ENCODE data around the gene THPO. TPM values are rescaled to one million over a fixed set of nuclear protein-coding genes. Genes with fewer than 3 reads are reported as not detected.

THPO gene
- total and polyA plus RNA-seq, 9 of the 15 experiments (the other 6 are each of a cell fraction or from before 2014, with no cell fraction given), result 0.11 to 1.1 (median 0.35) TPM; not detected in 1

- peak in 1 of 2 experiments; percentile 22; a peak in 1 of 4 replicates for TF ChIP-seq FOXA3 (CRISPR knock-in tag; conservative IDR thresholded peaks at IDR 0.05 in 1 of 2, IDR thresholded peaks at IDR 0.05 in 1 of 2)
- no peak for TF ChIP-seq TCFL5 (CRISPR knock-in tag; conservative IDR thresholded peaks at IDR 0.05)
Measured at GRCh38 chr3:184366619-184367289, 11.3 kb downstream of the THPO start (continued).

GRCh38 chr3:184362668-184363546, 15.1 kb downstream of the THPO start:
- Histone ChIP-seq H3K9me3 (replicated peaks; ENCODE audit: control insufficient read depth, insufficient read depth, low read depth, low read length) (no peaks in the 10 kb centered on the region), H3K9ac (ENCODE audit: insufficient read depth in 1 of 2, low read depth in 2 of 2, low read length in 2 of 2) (peak overlapping the region; percentile 88 to 95), H2AFZ (ENCODE audit: low read depth, low read length) (peak overlapping the region; percentile 91), H3K27ac (ENCODE audit: extremely low read depth, low read depth, low read length) (peak overlapping the region; percentile 98), H3K79me2 (ENCODE audit: control insufficient read depth, insufficient read depth, low read length) (peaks cover 56% of the 10 kb centered on the region), H3K9me1 (ENCODE audit: control insufficient read depth, insufficient read depth, low read length) (peaks cover 8% of the 10 kb centered on the region), H3K4me1 (replicated peaks in 1 of 2; ENCODE audit: control insufficient read depth in 2 of 2, insufficient read depth in 2 of 2, low read length in 2 of 2) (peaks cover 26 to 53% of the 10 kb centered on the region in 2 experiments), H3K36me3 (ENCODE audit: control insufficient read depth, insufficient read depth, low read length) (peaks cover 45% of the 10 kb centered on the region), H3K27me3 (ENCODE audit: control insufficient read depth in 2 of 2, insufficient read depth in 2 of 2, low read length in 2 of 2) (no peaks in the 10 kb centered on the region), H3K4me2 (ENCODE audit: insufficient read depth, low read length) (peak overlapping the region; percentile 97), H3K4me3 (peak overlapping the region; percentile 71), H4K20me1 (replicated peaks; ENCODE audit: control insufficient read depth, insufficient read depth, low read length) (no peaks in the 10 kb centered on the region)
- BruUV-seq (replicated peaks), result no TSS peak
- in situ Hi-C loops (cut with MboI), result no loop called here
- FAIRE-seq (peak; percentile 100), DNase-seq (ENCODE audit: extremely low read depth in 1 of 4, low spot score in 3 of 4) (peak; percentile 87 to 99 (median 92)), ATAC-seq (peak; percentile 90)
- intact Hi-C loops (cut with micrococcal nuclease), result loop anchor here (1.0 kb wide), 1 partner anchor 18 kb away; no protein-coding TSS in a partner anchor
- POLR2A ChIA-PET, result interaction anchor here (0.5 to 2.6 kb wide), 10 partner anchors 7 to 655 kb away, joined by 3 to 35 read pairs (median 4); partner anchors contain the start of gene THPO
- 2% methylated on average over 53 of the region's 68 CpGs for WGBS (ENCODE audit: insufficient coverage, low coverage, missing lambda C conversion rate)
- CTCF ChIA-PET (ENCODE audit: low intra/inter-chr PET ratio), result no interaction called here
- TF ChIP-seq SLC30A9 (CRISPR knock-in tag; IDR thresholded peaks at IDR 0.05), result no peak
- no peak for TF ChIP-seq THRAP3 (IDR thresholded peaks at IDR 0.05; ENCODE audit: borderline replicate concordance)
- no peak for TF ChIP-seq ZBED1 (IDR thresholded peaks at IDR 0.05)
- no peak for TF ChIP-seq BACH1 (tag; IDR thresholded peaks at IDR 0.05)
- no peak; the same call in 1 of the 2 replicates for TF ChIP-seq SMAD3 (CRISPR knock-in tag; conservative IDR thresholded peaks at IDR 0.05)
- TF ChIP-seq SRF (CRISPR knock-in tag; IDR thresholded peaks at IDR 0.05), result no peak; a peak in 1 of 4 replicates
- TF ChIP-seq ZNF445 (CRISPR knock-in tag; IDR thresholded peaks at IDR 0.05; ENCODE audit: low read depth), result no peak
- peak in 1 of 2 experiments; percentile 73; a peak in 2 of 3 replicates for TF ChIP-seq CBX3 (IDR thresholded peaks at IDR 0.05; ENCODE audit: borderline replicate concordance in 1 of 2, low read length in 2 of 2)
- TF ChIP-seq HNRNPH1 (optimal IDR thresholded peaks at IDR 0.05; ENCODE audit: low read depth, low read length), result no peak
- peak; percentile 53; the same call in 1 of the 2 replicates for TF ChIP-seq ELF2 (CRISPR knock-in tag; IDR thresholded peaks at IDR 0.05)
- peak; percentile 25; the same call in 1 of the 2 replicates for TF ChIP-seq DMBX1 (CRISPR knock-in tag; IDR thresholded peaks at IDR 0.05; ENCODE audit: borderline replicate concordance)
- no peak for TF ChIP-seq ADNP (tag; IDR thresholded peaks at IDR 0.05)
- peak; percentile 59 for TF ChIP-seq PHF20 (IDR thresholded peaks at IDR 0.05; ENCODE audit: partially characterized antibody)
- peak; percentile 92 for TF ChIP-seq POLR2G (IDR thresholded peaks at IDR 0.05; ENCODE audit: low read depth, low read length)
- TF ChIP-seq HOXB6 (CRISPR knock-in tag; IDR thresholded peaks at IDR 0.05; ENCODE audit: borderline replicate concordance), result no peak

All from K562 (cell line).